Measurements from ENCODE around the gene KCNJ10.

GRCh38 chr1:160061369-160062229 is 8.4 kb downstream of the KCNJ10 start:
- TF ChIP-seq POLR2A (IDR thresholded peaks at IDR 0.05; ENCODE audit: low read length) (no peak), GATA1 (IDR thresholded peaks at IDR 0.05; ENCODE audit: low read depth, low read length) (no peak)
